Tibial nerve (tissue), 3 donors: ENCODE results near the gene SKAP1.

Experiments
- CTCF ChIP-seq, 5 experiments: fragments of 200-600 bp in 3 of 5; fragments of 450-650 bp in 2 of 5; sonication (generic) in 3 of 5; IDR thresholded peaks; one replicate each; pipeline ENCODE4 v1.5.1; 2016 to 2019; ENCODE audit warnings: antibody characterized with exemption in 5 of 5, mild to moderate bottlenecking in 3 of 5, moderate library complexity in 2 of 5
- POLR2A ChIP-seq, 2 donors: fragments of 450-650 bp; IDR thresholded peaks; one replicate each; pipeline ENCODE4 v1.6.1; 2017; ENCODE audit warnings: antibody characterized with exemption in 2 of 2, mild to moderate bottlenecking in 2 of 2, moderate library complexity in 2 of 2

- no peak for TF ChIP-seq CTCF (IDR thresholded peaks at IDR 0.05)
- no peak for TF ChIP-seq POLR2A (IDR thresholded peaks at IDR 0.05)
Observed at GRCh38 chr17:48384164-48384563, 45.9 kb downstream of the SKAP1 start.
